Renal cortex interstitium (tissue), 15 donors: ENCODE data around the gene RAB21. TPM values are rescaled to one million over a fixed set of nuclear protein-coding genes. Genes with fewer than 3 reads are reported as not detected.

ENCODE experiments used
- DNase-seq, 11 donors: peaks; one replicate each; pipeline ENCODE4 v3.0.0-alpha.2; 2013; ENCODE audit warnings: low read depth in 9 of 11, low spot score in 4 of 11; ENCODE audit errors: extremely low read depth in 1 of 11
- long read RNA-seq, 16 experiments: transcript quantifications; one replicate each; lab custom pipeline, GENCODE V29; 2026
- polyA plus RNA-seq, 3 donors: library from polyadenylated mRNA; unstranded; fragments of 120-200 nt; gene quantifications; one replicate each; pipeline ENCODE4 v1.2.1, GENCODE V29; 2013; ENCODE audit not compliant: insufficient read length in 3 of 3

RAB21 gene, protein sequence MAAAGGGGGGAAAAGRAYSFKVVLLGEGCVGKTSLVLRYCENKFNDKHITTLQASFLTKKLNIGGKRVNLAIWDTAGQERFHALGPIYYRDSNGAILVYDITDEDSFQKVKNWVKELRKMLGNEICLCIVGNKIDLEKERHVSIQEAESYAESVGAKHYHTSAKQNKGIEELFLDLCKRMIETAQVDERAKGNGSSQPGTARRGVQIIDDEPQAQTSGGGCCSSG
- 10 to 100 TPM; 57.8 to 74.1 (median 65.9) TPM for polyA plus RNA-seq
- long read RNA-seq, donor 1, full-length matches to known transcripts: 9 of 9 reads
- long read RNA-seq, donor 1, partial matches to known transcripts: 0 of 9 reads
- long read RNA-seq, donor 1, other reads (novel, unspliced or antisense): 0 of 9 reads
- long read RNA-seq, donor 2, full-length matches to known transcripts: 16 of 16 reads
- long read RNA-seq, donor 2, partial matches to known transcripts: 0 of 16 reads
- long read RNA-seq, donor 2, other reads (novel, unspliced or antisense): 0 of 16 reads
- long read RNA-seq, donor 3, full-length matches to known transcripts: 21 of 21 reads
- long read RNA-seq, donor 3, partial matches to known transcripts: 0 of 21 reads
- long read RNA-seq, donor 3, other reads (novel, unspliced or antisense): 0 of 21 reads
- long read RNA-seq, donor 4, full-length matches to known transcripts: 19 of 19 reads
- long read RNA-seq, donor 4, partial matches to known transcripts: 0 of 19 reads
- long read RNA-seq, donor 4, other reads (novel, unspliced or antisense): 0 of 19 reads
- long read RNA-seq, donor 5: 0 reads
- long read RNA-seq, donor 6, full-length matches to known transcripts: 13 of 23 reads
- long read RNA-seq, donor 6, partial matches to known transcripts: 10 of 23 reads
- long read RNA-seq, donor 6, other reads (novel, unspliced or antisense): 0 of 23 reads
- long read RNA-seq, donor 7, full-length matches to known transcripts: 14 of 43 reads
- long read RNA-seq, donor 7, partial matches to known transcripts: 29 of 43 reads
- long read RNA-seq, donor 7, other reads (novel, unspliced or antisense): 0 of 43 reads
- long read RNA-seq, donor 8, full-length matches to known transcripts: 17 of 27 reads
- long read RNA-seq, donor 8, partial matches to known transcripts: 10 of 27 reads
- long read RNA-seq, donor 8, other reads (novel, unspliced or antisense): 0 of 27 reads
- long read RNA-seq, donor 9, full-length matches to known transcripts: 21 of 26 reads
- long read RNA-seq, donor 9, partial matches to known transcripts: 5 of 26 reads
- long read RNA-seq, donor 9, other reads (novel, unspliced or antisense): 0 of 26 reads
- long read RNA-seq, donor 10, full-length matches to known transcripts: 14 of 54 reads
- long read RNA-seq, donor 10, partial matches to known transcripts: 40 of 54 reads
- long read RNA-seq, donor 10, other reads (novel, unspliced or antisense): 0 of 54 reads
- long read RNA-seq, donor 11, full-length matches to known transcripts: 18 of 23 reads
- long read RNA-seq, donor 11, partial matches to known transcripts: 5 of 23 reads
- long read RNA-seq, donor 11, other reads (novel, unspliced or antisense): 0 of 23 reads
- long read RNA-seq, donor 12, full-length matches to known transcripts: 10 of 15 reads
- long read RNA-seq, donor 12, partial matches to known transcripts: 5 of 15 reads
- long read RNA-seq, donor 12, other reads (novel, unspliced or antisense): 0 of 15 reads
- long read RNA-seq, donor 13: 0 reads
- long read RNA-seq, donor 14, full-length matches to known transcripts: 25 of 25 reads
- long read RNA-seq, donor 14, partial matches to known transcripts: 0 of 25 reads
- long read RNA-seq, donor 14, other reads (novel, unspliced or antisense): 0 of 25 reads
- long read RNA-seq, donor 15, full-length matches to known transcripts: 7 of 7 reads
- long read RNA-seq, donor 15, partial matches to known transcripts: 0 of 7 reads
- long read RNA-seq, donor 15, other reads (novel, unspliced or antisense): 0 of 7 reads
- long read RNA-seq, donor 16, full-length matches to known transcripts: 45 of 57 reads
- long read RNA-seq, donor 16, partial matches to known transcripts: 12 of 57 reads
- long read RNA-seq, donor 16, other reads (novel, unspliced or antisense): 0 of 57 reads

DNA sequence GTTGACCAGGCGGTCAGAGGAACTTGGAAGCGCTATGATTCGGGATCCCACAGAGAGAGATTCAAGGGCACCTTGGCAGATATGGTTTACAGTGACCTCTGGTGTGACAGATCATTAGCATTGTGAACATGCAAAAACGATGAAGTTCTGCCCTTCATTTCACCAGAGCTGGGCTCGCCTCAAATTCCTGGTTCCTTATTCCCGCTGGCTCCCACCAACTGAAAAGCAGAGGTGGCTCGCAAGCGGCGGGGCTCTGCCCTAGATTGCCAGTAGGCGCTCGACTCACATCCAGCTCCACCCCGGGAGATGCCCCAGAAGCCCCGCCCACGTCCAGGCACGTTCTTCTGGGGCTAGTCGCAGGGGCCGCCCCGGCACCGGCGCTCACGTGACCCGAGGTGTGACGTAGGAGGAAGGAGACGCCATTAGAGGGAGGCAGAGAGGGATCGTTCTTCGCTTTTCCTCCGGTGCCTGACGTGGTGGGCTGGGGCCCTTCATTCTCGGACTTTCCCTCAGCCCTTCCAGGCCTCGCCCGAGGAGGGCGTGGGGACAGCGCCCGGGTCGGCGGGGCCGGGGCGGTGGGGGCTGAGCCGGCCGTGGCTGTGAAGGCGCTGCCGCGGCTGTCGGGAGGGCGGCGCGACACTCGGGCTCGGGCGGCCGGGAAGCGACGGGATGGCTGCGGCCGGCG, at the start of gene RAB21:
Gene RAB21 (plus strand): TSS at position 403 of the 685 bp plus-strand sequence. CDS start 267 bp downstream, at position 670.
- peak; percentile 85 to 96 (median 90) for DNase-seq

DNA sequence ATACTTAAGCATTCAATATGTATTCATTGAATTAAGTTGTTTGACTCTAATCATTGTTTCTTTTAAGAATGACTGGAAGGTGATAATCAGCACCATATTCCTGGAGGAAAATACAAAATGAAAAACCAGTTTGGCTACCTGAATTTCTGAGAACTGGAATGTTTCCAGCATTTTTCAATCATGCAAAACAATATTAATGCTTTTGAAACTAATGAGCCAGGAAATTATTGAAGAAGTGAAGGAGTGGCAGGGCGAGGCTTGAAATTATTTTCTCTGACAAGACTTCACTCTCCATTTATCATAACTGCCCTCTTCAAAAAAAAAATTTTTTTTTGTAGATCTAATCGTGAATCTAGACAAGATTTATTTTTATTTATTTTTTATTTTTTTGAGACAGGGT, 49.7 kb upstream of the RAB21 start:
- no peak for DNase-seq

DNA sequence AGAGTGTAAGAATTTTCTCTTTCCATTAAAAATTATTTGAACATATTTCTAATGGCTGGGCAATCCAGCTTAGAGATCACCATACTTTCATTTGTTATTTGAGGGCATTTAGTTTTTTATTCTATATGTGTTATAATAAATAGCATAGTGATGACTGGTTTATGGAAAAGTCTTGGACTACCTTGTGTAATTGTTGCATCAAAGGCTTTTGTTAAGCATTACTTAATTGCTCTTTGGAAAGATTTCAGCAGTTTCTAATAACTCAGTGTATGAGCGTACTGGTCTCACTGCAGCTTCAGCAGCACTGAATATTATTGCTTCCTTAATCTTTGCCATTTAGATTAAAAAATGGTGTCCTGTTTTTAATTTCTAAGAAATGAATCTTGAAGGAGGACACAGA, 46.0 kb upstream of the RAB21 start:
- DNase-seq: no peak

DNA sequence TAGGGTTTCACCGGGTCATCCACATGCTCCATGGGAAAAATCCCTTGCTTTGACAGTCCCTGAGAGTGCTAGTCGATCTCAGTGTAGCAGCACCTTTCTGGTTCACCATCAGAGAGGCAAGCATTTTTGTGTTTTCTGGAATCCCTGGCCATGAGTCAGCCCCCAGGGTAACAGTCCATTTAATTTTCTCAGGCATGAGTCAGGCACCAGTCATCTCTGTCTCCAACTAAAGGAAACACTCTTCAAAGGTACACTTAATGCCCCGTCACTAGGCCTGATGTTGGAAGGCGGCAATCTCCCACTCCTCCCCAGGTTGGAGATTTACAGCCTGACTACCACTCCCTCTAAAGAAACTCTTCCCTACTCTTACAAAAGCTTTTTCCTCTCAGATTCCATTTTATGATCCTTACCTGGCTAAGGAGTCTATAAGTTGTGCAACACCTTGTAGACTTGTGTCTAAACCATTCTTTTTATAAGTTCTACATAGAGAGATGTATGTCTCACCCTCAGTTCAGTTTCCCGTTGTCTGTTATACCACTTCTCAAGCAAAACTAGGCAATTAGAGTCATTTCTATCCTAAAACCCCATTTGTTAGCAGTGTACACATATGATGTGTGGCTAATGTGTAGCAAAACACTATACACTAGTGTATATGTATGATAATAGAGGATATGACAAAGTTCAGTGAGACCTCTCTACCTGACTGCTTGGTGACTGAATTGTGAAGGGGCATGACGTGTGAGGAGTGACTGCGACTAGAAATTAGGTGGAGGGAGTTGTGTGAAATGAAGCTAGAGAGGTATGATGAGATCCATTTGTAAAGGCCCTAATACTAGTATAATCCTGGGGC, 44.2 kb upstream of the RAB21 start:
- DNase-seq: no peak

DNA sequence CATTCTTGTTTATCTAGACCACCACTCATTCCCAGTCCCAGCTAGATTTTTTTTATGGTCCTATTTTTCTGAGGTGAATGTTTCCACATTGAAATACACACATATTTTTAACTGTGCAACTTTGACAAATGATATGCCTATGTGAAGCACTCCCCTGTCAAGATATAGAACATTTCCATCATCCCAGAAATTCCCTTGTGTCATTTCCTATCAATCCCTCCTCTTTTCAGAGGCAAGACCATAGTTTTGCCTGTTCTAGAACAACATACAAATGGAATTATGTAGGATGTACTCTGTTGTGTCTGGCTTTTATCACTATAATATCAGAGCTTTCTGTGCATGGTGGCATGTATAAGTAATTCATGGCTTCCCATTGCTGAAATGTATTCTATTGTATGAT, 36.1 kb upstream of the RAB21 start:
- DNase-seq: no peak

DNA sequence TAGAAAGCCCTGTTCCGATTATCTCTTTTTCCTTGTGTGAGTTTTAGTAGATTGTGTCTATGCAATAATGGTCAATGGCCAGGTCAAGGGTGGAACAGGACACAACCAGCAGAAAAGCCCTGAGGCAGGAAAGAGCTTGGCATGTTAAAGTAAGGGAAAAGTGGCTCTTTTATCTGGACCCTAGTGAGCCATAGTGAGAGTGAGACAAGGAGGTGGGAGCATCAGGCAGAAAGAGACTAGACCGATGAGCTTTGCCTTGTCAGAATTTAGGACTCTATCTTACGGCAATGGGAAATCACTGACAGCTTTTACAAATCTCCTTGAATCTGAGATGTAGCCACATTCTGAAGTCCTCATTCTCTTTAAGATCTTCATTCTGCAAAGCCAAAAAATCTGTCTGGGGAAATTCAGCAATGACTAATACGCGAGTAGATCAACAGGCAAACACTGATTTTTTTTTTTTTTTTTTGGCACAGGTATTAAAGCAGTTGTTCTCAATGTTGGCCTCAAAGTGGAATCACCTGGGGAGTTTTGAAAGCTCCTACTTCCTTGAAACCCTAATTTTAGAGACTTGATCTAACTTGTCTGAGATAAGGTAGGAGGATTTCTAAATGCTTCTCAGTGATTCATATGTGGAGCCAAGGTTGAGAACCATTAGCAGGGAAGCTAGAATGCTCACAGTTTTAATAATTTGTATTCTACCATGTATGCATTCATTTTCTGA, 34.9 kb upstream of the RAB21 start:
- DNase-seq: no peak

DNA sequence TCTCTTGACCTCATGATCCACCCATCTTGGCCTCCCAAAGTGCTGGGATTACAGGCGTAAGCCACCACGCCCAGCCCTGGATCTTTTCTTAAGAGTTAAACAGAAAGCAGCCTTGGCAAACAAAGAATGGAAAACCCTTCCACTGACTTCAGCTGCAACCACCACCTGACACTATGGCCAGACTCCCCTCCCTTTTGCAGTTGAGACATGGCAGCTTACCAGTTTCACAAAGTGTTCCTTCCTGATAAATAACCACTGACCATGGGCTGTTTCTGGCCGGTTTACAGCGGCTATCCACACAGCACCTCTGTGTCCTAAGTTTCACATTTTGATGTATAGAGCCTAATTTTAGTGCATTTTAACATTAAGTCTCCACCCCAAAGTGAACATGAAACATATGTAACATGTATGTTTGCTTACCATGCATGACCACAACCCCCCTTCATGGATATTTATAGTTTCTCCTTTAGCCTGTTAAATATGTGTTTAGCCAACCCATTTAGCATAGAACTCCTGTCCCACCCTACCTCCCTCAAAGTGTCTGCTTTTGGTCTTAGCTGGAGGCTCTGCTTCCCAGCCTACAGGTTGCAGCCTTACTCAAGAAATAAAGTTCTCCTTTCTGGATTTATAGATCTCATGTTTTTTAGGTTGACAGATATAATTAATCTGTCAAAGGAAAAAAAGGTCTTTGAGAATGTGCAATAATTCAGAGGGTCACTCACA, 32.7 kb upstream of the RAB21 start:
- DNase-seq: no peak

DNA sequence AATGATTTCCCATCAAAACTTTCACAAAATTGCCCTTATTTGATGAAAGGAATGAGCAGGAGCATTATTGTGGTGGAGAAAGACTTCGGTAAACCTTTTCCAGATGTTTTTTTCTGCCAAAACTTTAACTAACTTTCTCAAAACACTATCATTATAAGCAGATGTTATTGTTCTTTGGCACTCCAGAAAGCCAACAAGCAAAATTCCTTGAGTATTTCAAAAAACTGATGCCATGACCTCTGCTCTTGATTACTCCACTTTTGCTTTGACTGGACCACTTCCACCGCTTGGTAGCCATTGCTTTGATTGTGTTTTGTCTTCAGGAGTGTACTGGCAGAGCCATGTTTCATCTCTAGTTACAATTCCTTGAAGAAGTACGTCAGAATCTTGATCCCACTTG, 29.7 kb upstream of the RAB21 start:
- DNase-seq: no peak

DNA sequence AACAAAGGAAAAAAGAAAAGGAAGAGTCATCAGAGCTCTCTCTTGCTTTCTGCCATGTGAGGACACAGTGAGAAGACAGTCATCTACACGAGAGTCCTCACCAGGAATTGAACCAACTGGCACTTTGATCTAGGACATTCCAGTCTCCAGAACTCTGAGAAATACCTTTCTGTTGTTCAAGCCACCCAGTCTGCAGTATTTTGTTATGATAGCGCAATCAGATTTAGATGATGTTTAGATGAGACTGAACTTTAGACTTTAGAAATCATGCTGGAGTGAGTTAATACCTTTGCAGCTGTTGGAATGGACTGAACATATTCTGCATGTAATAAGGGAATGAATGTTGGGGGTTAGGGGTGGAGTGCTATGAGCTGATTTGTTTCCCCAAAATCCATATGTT, 28.1 kb upstream of the RAB21 start:
- no peak for DNase-seq

DNA sequence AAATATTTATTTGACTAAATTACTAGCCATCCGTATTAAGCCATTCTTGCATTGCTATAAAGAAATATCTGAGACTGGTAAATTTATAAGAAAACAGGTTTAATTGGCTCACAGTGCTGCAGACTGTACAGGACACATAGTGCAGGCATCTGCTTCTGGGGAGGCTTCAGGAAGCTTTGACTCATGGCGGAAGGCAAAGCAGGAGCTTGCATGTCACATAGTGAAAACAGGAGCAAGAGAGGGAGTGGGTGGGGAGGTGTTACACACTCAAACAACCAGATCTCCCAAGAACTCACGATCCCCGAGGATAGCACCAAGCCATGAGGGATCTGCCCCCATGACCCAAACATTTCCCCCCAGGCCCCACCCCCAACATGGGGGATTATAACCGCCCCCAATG, 26.7 kb upstream of the RAB21 start:
- DNase-seq: no peak

DNA sequence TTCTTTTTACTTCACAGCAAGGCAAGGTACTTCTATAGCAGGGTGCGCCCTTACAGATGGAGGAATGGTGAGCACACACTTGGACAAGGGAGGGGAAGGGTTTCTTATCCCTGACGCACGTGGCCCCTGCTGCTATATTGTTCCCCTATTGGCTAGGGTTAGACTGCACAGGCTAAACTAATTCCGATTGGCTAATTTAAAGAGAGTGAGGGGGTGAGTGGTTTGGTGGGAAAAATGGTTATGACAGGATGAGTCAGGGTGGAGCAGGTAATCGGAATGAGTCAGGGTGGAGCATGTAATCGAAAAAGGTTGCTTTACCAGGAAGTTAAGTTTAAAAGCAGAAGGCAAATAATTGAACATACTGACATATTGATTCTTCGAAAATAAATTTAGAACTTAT, 23.7 kb upstream of the RAB21 start:
- DNase-seq: no peak

DNA sequence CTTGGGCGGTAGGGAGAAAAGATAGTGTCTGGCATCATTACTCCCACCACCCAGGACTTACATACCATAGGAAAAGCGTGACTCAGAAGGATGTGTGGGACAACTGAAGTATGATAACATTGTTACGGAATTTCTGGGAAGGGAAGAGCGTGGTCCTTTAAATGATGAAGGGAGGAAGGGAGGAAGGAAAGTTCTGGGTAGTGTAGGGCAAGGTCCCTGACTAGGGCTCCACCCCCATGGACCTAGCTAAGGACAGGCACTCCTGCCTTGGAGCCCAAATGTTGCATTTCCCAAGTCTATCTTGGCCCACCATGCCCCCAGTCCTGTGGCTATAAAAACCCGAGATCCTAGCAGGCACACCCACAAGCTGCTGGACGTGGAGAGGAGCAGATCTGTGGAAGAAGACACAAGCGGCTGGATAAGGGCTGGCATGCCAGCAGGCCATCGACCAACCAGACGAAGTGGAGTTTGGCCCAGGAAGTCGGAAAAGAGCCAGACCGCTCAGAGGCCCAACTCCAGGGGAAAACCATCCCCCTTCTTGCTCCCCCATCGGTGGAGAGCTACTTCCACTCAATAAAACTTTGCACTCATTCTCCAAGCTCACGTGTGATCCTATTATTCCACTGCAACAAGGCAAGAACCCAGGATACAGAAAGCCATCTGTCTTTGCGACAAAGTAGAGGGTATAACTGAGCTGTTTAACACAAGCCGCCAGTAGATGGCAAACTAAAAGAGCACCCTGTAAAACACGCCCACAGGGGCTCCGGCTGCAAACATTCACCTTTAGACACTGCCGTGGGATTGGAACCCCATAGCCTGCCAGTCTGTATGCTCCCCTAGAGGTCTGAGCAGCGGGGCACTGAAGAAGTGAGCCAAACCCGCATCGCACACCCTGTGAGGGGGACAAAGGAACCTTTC, 23.0 kb upstream of the RAB21 start:
- DNase-seq: no peak

DNA sequence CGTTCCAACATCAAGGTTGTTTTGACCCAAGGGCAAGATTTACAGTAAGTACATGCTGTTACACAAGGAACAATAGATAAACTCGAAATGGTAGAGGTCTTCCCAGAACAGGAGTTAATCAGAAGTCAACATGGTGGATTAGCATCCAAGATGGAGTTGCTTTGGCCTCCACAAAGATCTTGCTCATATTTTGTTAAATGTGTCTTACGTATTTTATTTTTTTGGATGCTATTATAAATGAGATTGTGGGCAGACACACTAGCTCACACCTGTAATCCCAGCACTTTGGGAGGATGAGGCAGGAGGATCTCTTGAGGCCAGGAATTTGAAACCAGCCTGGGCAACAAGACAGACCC, 22.3 kb upstream of the RAB21 start:
- DNase-seq: no peak

DNA sequence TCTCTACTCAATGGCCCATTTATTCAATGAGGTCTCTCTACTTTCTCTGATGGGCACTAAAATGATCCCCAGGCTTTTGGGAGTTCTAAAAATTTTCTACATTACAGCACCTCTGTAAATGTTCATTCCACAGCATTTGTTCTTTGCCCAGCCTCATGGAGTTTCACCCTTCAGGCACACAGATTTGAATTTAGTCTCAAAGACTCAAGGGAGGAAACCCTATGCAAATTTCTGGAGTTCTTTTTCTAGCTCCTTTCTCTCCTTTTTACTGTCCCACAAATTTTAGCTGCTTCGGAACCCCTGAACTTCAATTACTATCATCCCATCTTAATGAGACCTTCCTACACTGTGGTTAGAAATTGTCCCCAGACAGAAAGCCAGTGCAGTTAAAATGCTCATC, 17.5 kb upstream of the RAB21 start:
- no peak for DNase-seq
